Measurements from ENCODE around the gene ZCCHC8.

GRCh38 chr12:122435186-122435585, 65.5 kb downstream of the ZCCHC8 start:
- TF ChIP-seq CTCF (conservative IDR thresholded peaks at IDR 0.05; ENCODE audit: low read depth, low read length) (no peak), RCOR1 (IDR thresholded peaks at IDR 0.05; ENCODE audit: insufficient replicate concordance, low read length) (no peak), RAD21 (IDR thresholded peaks at IDR 0.05; ENCODE audit: low read length) (no peak), POLR2A (IDR thresholded peaks at IDR 0.05; ENCODE audit: low read depth, low read length) (no peak), ELK1 (IDR thresholded peaks at IDR 0.05; ENCODE audit: borderline replicate concordance, low read depth, low read length) (no peak), SMC3 (IDR thresholded peaks at IDR 0.05; ENCODE audit: low read depth, low read length) (no peak), CHD1 (IDR thresholded peaks at IDR 0.05; ENCODE audit: low read depth, low read length) (no peak), MAFK (IDR thresholded peaks at IDR 0.05; ENCODE audit: low read depth, low read length) (no peak), CEBPB (IDR thresholded peaks at IDR 0.05; ENCODE audit: low read depth, low read length) (no peak), FOS (IDR thresholded peaks at IDR 0.05; ENCODE audit: low read depth, low read length) (no peak), MXI1 (IDR thresholded peaks at IDR 0.05; ENCODE audit: borderline replicate concordance, low read depth, low read length) (no peak), USF2 (IDR thresholded peaks at IDR 0.05; ENCODE audit: low read depth, low read length) (no peak), MAZ (IDR thresholded peaks at IDR 0.05; ENCODE audit: borderline replicate concordance, low read depth, low read length) (no peak), BHLHE40 (IDR thresholded peaks at IDR 0.05; ENCODE audit: low read depth, low read length) (no peak)

Measured in IMR-90 (cell line).